WTC11 (cell line): ENCODE results near the gene KRT6B. TPM values are rescaled to one million over a fixed set of nuclear protein-coding genes. Genes with fewer than 3 reads are reported as not detected.

Experiments
- ATAC-seq: fragments of 200-7000 bp; cut with Tn5 transposase; 2 replicates; pipeline ENCODE4 v1.10.0; 2021; ENCODE audit warnings: mild to moderate bottlenecking, moderate library complexity
- CTCF ChIA-PET: fragments of 300-600 bp; sonication (Branson Sonifier 250); formaldehyde crosslinking; loops from one replicate; lab custom pipeline; 2021; ENCODE audit warnings: antibody characterized with exemption; lab: Charles Lee
- POLR2A ChIA-PET: fragments of 350-600 bp; sonication (Branson Sonifier 250); formaldehyde crosslinking; loops from one replicate; lab custom pipeline; 2021; ENCODE audit warnings: antibody characterized with exemption; lab: Charles Lee
- DNase-seq: peaks from one replicate; pipeline ENCODE4 v3.0.0; 2021; ENCODE audit warnings: low spot score
- H3K27ac Mint-ChIP-seq: 2 replicates; pipeline ENCODE4 v1.8.0; 2021; ENCODE audit warnings: mixed read lengths
- H3K27me3 Mint-ChIP-seq: 2 replicates; pipeline ENCODE4 v1.8.0; 2021; ENCODE audit warnings: low read depth, mild to moderate bottlenecking, moderate library complexity, mixed read lengths
- H3K36me3 Mint-ChIP-seq: 2 replicates; pipeline ENCODE4 v1.8.0; 2021; ENCODE audit warnings: mixed read lengths
- H3K4me1 Mint-ChIP-seq: 2 replicates; pipeline ENCODE4 v1.8.0; 2022; ENCODE audit warnings: mixed read lengths
- H3K4me3 Mint-ChIP-seq: 2 replicates; pipeline ENCODE4 v1.8.0; 2021; ENCODE audit warnings: mild to moderate bottlenecking, moderate library complexity, mixed read lengths
- H3K9me3 Mint-ChIP-seq: 2 replicates; pipeline ENCODE4 v1.8.0; 2021; ENCODE audit warnings: mixed read lengths
- ATF6 ChIP-seq: sonication (generic); formaldehyde crosslinking; IDR thresholded peaks from 2 replicates; pipeline ENCODE4 v1.8.1; 2023; ENCODE audit warnings: mild to moderate bottlenecking, missing genetic modification reagents
- CBFB ChIP-seq: sonication (generic); formaldehyde crosslinking; IDR thresholded peaks from 2 replicates; pipeline ENCODE4 v1.8.1; 2022; ENCODE audit warnings: mild to moderate bottlenecking, low read depth, missing genetic modification reagents
- ELF4 ChIP-seq: sonication (generic); formaldehyde crosslinking; IDR thresholded peaks from 2 replicates; pipeline ENCODE4 v1.8.1; 2022; ENCODE audit warnings: low read depth, mild to moderate bottlenecking, moderate library complexity, missing genetic modification reagents
- GTF2I ChIP-seq: fragments of 250-450 bp; sonication (Bioruptor Pico); conservative IDR thresholded peaks from 2 replicates; pipeline ENCODE4 v1.4.0; 2021; ENCODE audit warnings: mild to moderate bottlenecking
- MYBL2 ChIP-seq: sonication (generic); formaldehyde crosslinking; IDR thresholded peaks from 2 replicates; pipeline ENCODE4 v1.8.1; 2023; ENCODE audit warnings: mild to moderate bottlenecking, moderate library complexity, missing genetic modification reagents
- OVOL2 ChIP-seq: fragments of 250-450 bp; sonication (Bioruptor Pico); IDR thresholded peaks from 2 replicates; pipeline ENCODE4 v1.9.0; 2021; ENCODE audit warnings: mild to moderate bottlenecking, borderline replicate concordance
- PRDM15 ChIP-seq: sonication (generic); formaldehyde crosslinking; IDR thresholded peaks from 2 replicates; pipeline ENCODE4 v1.8.0; 2022; ENCODE audit warnings: missing genetic modification reagents
- RELA ChIP-seq: sonication (generic); formaldehyde crosslinking; IDR thresholded peaks from 2 replicates; pipeline ENCODE4 v1.8.1; 2022; ENCODE audit warnings: missing genetic modification reagents, mild to moderate bottlenecking, borderline replicate concordance
- SMAD4 ChIP-seq: sonication (generic); formaldehyde crosslinking; IDR thresholded peaks from 2 replicates; pipeline ENCODE4 v1.8.0; 2022; ENCODE audit warnings: mild to moderate bottlenecking, missing genetic modification reagents
- TCF7 ChIP-seq: sonication (generic); formaldehyde crosslinking; IDR thresholded peaks from 2 replicates; pipeline ENCODE4 v1.8.0; 2022; ENCODE audit warnings: mild to moderate bottlenecking, low read depth, missing genetic modification reagents, moderate library complexity
- ZNF121 ChIP-seq: sonication (generic); formaldehyde crosslinking; IDR thresholded peaks from 2 replicates; pipeline ENCODE4 v1.8.0; 2023; ENCODE audit warnings: missing genetic modification reagents
- ZNF532 ChIP-seq: fragments of 250-450 bp; sonication (Bioruptor Pico); IDR thresholded peaks from 2 replicates; pipeline ENCODE4 v1.9.0; 2021; ENCODE audit warnings: mild to moderate bottlenecking, borderline replicate concordance
- total RNA-seq: library from RNA; stranded (reverse); gene quantifications from 3 replicates; pipeline ENCODE4 v1.2.3, GENCODE V29; 2021
- TF ChIP-seq, protein P1 (sequence below): fragments of 200-600 bp; IDR thresholded peaks from 2 replicates; pipeline ENCODE4 v1.8.0; 2022; ENCODE audit warnings: antibody characterized with exemption
- TF ChIP-seq, protein P2 (sequence below): sonication (generic); formaldehyde crosslinking; IDR thresholded peaks from 2 replicates; pipeline ENCODE4 v1.8.1; 2022; ENCODE audit warnings: mild to moderate bottlenecking, missing genetic modification reagents, moderate library complexity, borderline replicate concordance
- TF ChIP-seq, protein P3 (sequence below): sonication (generic); formaldehyde crosslinking; IDR thresholded peaks from 2 replicates; pipeline ENCODE4 v1.8.0; 2022; ENCODE audit warnings: mild to moderate bottlenecking, missing genetic modification reagents

KRT6B gene
- total RNA-seq, 1 experiment from 2014 or later, result not detected

DNA sequence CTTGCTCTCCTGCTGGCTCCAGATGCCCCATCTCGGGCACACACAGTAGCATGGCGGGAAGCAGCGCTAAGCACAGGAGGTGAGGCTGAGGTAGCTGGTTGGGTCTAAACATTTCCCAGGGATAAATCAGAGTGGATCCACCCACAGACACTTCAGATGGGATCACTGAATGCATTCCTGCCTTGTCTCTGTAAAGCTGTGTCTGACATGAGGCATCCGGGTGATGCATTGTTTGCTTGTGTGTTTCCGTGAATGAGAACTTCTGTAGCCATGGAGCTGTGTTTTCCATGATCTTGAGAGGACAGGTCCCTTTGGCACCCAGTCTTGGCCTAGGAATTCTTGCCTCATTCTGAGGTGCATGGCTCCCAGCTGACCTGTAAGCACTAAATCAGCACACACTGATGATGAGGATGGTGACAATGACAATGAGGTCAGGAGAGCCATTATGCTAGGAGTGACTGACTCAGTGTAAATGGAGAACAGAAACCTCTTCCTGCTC is 11.1 kb downstream of the KRT6B start:
- H3K27me3 Mint-ChIP-seq, result no peaks in the 10 kb centered on the region
- no peak overlapping the region for H3K27ac Mint-ChIP-seq
- TF ChIP-seq OVOL2 (CRISPR knock-in tag) (no peak), CBFB (CRISPR knock-in tag) (no peak), ZNF532 (no peak), RELA (CRISPR knock-in tag) (no peak), ATF6 (CRISPR knock-in tag) (no peak), ELF4 (no peak), ZNF121 (CRISPR knock-in tag) (no peak), TCF7 (CRISPR knock-in tag) (no peak), SMAD4 (CRISPR knock-in tag) (no peak), GTF2I (CRISPR knock-in tag) (no peak), MYBL2 (CRISPR knock-in tag) (no peak), PRDM15 (no peak)
- TF ChIP-seq, protein P1, sequence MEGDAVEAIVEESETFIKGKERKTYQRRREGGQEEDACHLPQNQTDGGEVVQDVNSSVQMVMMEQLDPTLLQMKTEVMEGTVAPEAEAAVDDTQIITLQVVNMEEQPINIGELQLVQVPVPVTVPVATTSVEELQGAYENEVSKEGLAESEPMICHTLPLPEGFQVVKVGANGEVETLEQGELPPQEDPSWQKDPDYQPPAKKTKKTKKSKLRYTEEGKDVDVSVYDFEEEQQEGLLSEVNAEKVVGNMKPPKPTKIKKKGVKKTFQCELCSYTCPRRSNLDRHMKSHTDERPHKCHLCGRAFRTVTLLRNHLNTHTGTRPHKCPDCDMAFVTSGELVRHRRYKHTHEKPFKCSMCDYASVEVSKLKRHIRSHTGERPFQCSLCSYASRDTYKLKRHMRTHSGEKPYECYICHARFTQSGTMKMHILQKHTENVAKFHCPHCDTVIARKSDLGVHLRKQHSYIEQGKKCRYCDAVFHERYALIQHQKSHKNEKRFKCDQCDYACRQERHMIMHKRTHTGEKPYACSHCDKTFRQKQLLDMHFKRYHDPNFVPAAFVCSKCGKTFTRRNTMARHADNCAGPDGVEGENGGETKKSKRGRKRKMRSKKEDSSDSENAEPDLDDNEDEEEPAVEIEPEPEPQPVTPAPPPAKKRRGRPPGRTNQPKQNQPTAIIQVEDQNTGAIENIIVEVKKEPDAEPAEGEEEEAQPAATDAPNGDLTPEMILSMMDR, result no peak
- TF ChIP-seq, protein P2, sequence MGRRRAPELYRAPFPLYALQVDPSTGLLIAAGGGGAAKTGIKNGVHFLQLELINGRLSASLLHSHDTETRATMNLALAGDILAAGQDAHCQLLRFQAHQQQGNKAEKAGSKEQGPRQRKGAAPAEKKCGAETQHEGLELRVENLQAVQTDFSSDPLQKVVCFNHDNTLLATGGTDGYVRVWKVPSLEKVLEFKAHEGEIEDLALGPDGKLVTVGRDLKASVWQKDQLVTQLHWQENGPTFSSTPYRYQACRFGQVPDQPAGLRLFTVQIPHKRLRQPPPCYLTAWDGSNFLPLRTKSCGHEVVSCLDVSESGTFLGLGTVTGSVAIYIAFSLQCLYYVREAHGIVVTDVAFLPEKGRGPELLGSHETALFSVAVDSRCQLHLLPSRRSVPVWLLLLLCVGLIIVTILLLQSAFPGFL, result no peak
- TF ChIP-seq, protein P3, sequence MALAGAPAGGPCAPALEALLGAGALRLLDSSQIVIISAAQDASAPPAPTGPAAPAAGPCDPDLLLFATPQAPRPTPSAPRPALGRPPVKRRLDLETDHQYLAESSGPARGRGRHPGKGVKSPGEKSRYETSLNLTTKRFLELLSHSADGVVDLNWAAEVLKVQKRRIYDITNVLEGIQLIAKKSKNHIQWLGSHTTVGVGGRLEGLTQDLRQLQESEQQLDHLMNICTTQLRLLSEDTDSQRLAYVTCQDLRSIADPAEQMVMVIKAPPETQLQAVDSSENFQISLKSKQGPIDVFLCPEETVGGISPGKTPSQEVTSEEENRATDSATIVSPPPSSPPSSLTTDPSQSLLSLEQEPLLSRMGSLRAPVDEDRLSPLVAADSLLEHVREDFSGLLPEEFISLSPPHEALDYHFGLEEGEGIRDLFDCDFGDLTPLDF (CRISPR knock-in tag), result no peak
- H3K4me1 Mint-ChIP-seq, result peaks cover 22% of the 10 kb centered on the region
- H3K9me3 Mint-ChIP-seq, result no peaks in the 10 kb centered on the region
- H3K4me3 Mint-ChIP-seq, result no peak overlapping the region
- DNase-seq (no peak), ATAC-seq (no peak)
- no peaks in the 10 kb centered on the region for H3K36me3 Mint-ChIP-seq
- POLR2A ChIA-PET, result no interaction called here
- CTCF ChIA-PET, result interaction anchor here (1.9 kb wide), 1 partner anchor 45 kb away, joined by 6 read pairs; no protein-coding TSS in a partner anchor
